Keratinocyte (primary cell): ENCODE data around the gene FHIT. TPM values are rescaled to one million over a fixed set of nuclear protein-coding genes. Genes with fewer than 3 reads are reported as not detected.

Source experiments
- DNase-seq: peaks from one replicate; pipeline ENCODE4 v3.0.0-alpha.2; 2011; ENCODE audit warnings: low read depth, missing footprints, low spot score
- FAIRE-seq: peaks from 2 replicates; lab custom pipeline; 2011; peaks lifted over from hg19 to GRCh38; lab: Jason Lieb, UNC
- H2AFZ ChIP-seq: 2 replicates; pipeline ENCODE4 v1.6.0; 2012; ENCODE audit warnings: low read length, control low read depth, inconsistent platforms; ENCODE audit not compliant: control insufficient read depth
- H3K27ac ChIP-seq: 2 replicates; pipeline ENCODE4 v1.5.1; 2011; ENCODE audit warnings: low read length; ENCODE audit not compliant: control insufficient read depth, insufficient read depth
- H3K27me3 ChIP-seq: 3 replicates; pipeline ENCODE4 v1.6.0; 2011; ENCODE audit warnings: low read length; ENCODE audit not compliant: control insufficient read depth, insufficient read depth; ENCODE audit errors: extremely low read depth
- H3K36me3 ChIP-seq, 2 experiments: 2 replicates in 1 of 2; 3 replicates in 1 of 2; pipeline ENCODE4 v1.5.1; 2011; ENCODE audit warnings: low read length in 2 of 2, mild to moderate bottlenecking in 1 of 2; ENCODE audit not compliant: control insufficient read depth in 2 of 2, insufficient read depth in 2 of 2; ENCODE audit errors: extremely low read depth in 1 of 2
- H3K4me1 ChIP-seq: 3 replicates; pipeline ENCODE4 v1.5.1; 2011; ENCODE audit warnings: low read length; ENCODE audit not compliant: control insufficient read depth, insufficient read depth; ENCODE audit errors: extremely low read depth
- H3K4me2 ChIP-seq: 3 replicates; pipeline ENCODE4 v1.6.0; 2011; ENCODE audit warnings: low read depth, low read length; ENCODE audit not compliant: control insufficient read depth, insufficient read depth; ENCODE audit errors: extremely low read depth
- H3K4me3 ChIP-seq, 3 experiments: fragments of 200-600 bp in 1 of 3; sonication (generic) in 1 of 3; 2 replicates in 2 of 3; 3 replicates in 1 of 3; pipeline ENCODE4 v1.5.1; 2011 to 2016; ENCODE audit warnings: low read length in 3 of 3, mild to moderate bottlenecking in 3 of 3, control low read depth in 2 of 3, inconsistent platforms in 1 of 3, low read depth in 1 of 3, mixed read lengths in 1 of 3, mixed run types in 1 of 3, moderate library complexity in 1 of 3; ENCODE audit not compliant: control insufficient read depth in 2 of 3, insufficient read depth in 2 of 3; ENCODE audit errors: extremely low read depth in 1 of 3
- H3K79me2 ChIP-seq: 2 replicates; pipeline ENCODE4 v1.6.0; 2012; ENCODE audit warnings: low read length; ENCODE audit not compliant: control insufficient read depth, insufficient read depth
- H3K9ac ChIP-seq: 3 replicates; pipeline ENCODE4 v1.6.0; 2011; ENCODE audit warnings: low read length; ENCODE audit not compliant: control insufficient read depth, insufficient read depth; ENCODE audit errors: extremely low read depth
- H3K9me1 ChIP-seq: 3 replicates; pipeline ENCODE4 v1.6.0; 2011; ENCODE audit warnings: low read length; ENCODE audit not compliant: control insufficient read depth, insufficient read depth; ENCODE audit errors: extremely low read depth
- H3K9me3 ChIP-seq: 2 replicates; pipeline ENCODE4 v1.5.1; 2012; ENCODE audit warnings: low read depth, low read length; ENCODE audit not compliant: control insufficient read depth
- H4K20me1 ChIP-seq: 3 replicates; pipeline ENCODE4 v1.6.0; 2011; ENCODE audit warnings: low read length; ENCODE audit not compliant: control insufficient read depth, insufficient read depth; ENCODE audit errors: extremely low read depth
- EZH2 ChIP-seq: IDR thresholded peaks from one replicate; pipeline ENCODE4 v1.6.1; 2012; ENCODE audit warnings: inconsistent platforms, mild to moderate bottlenecking, low read length, moderate library complexity
- dilution Hi-C: fragments of 300-500 bp; cut with MboI; formaldehyde crosslinking; loops from one replicate; pipeline ENCODE4 v1.7.0; 2020; ENCODE audit warnings: low sequenced_read_pairs; ENCODE audit not compliant: extremely low pct_ligation_motif_present
- polyA plus RNA-seq, 5 experiments: library from polyadenylated mRNA; depleted of rRNA in 3 of 5; stranded (reverse) in 3 of 5; stranded (forward) in 1 of 5; unstranded in 1 of 5; fragments of >200 nt; gene quantifications; 1 replicate in 1 of 5; 2 replicates in 3 of 5; 3 replicates in 1 of 5; pipeline versions ENCODE4 v1.2.1 to v1.2.3, GENCODE V29; 2011 to 2012; ENCODE audit warnings: missing spikeins in 2 of 5, low read depth in 1 of 5, low replicate concordance in 1 of 5
- TF ChIP-seq, protein P1 (sequence below), 3 experiments: IDR thresholded peaks in 1 of 3; conservative IDR thresholded peaks in 1 of 3; optimal IDR thresholded peaks in 1 of 3; 2 replicates in 2 of 3; 3 replicates in 1 of 3; pipeline versions ENCODE3 to v1.5.1; 2011; ENCODE audit warnings: low read length in 3 of 3, mild to moderate bottlenecking in 3 of 3, moderate library complexity in 2 of 3, control low read depth in 1 of 3, inconsistent platforms in 1 of 3; ENCODE audit not compliant: insufficient read depth in 2 of 3; ENCODE audit errors: extremely low read depth in 1 of 3

Gene FHIT
- polyA plus RNA-seq, 1 donor (not counting 4 experiments of a cell fraction or from before 2014, with no cell fraction given): 2.2 TPM

GRCh38 chr3:60154011-60154410 lies 1097.2 kb downstream of the FHIT start:
- Histone ChIP-seq H3K4me3 (no peak overlapping the region), H3K9me1 (no peaks in the 10 kb centered on the region), H3K9me3 (no peaks in the 10 kb centered on the region), H3K4me1 (no peaks in the 10 kb centered on the region), H3K27me3 (no peaks in the 10 kb centered on the region), H3K36me3 (no peaks in the 10 kb centered on the region), H3K79me2 (no peaks in the 10 kb centered on the region), H3K9ac (no peak overlapping the region), H2AFZ (no peak overlapping the region), H3K27ac (no peak overlapping the region), H4K20me1 (no peaks in the 10 kb centered on the region), H3K4me2 (no peak overlapping the region)
- TF ChIP-seq EZH2: no peak
- TF ChIP-seq, protein P1, sequence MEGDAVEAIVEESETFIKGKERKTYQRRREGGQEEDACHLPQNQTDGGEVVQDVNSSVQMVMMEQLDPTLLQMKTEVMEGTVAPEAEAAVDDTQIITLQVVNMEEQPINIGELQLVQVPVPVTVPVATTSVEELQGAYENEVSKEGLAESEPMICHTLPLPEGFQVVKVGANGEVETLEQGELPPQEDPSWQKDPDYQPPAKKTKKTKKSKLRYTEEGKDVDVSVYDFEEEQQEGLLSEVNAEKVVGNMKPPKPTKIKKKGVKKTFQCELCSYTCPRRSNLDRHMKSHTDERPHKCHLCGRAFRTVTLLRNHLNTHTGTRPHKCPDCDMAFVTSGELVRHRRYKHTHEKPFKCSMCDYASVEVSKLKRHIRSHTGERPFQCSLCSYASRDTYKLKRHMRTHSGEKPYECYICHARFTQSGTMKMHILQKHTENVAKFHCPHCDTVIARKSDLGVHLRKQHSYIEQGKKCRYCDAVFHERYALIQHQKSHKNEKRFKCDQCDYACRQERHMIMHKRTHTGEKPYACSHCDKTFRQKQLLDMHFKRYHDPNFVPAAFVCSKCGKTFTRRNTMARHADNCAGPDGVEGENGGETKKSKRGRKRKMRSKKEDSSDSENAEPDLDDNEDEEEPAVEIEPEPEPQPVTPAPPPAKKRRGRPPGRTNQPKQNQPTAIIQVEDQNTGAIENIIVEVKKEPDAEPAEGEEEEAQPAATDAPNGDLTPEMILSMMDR (optimal IDR thresholded peaks at IDR 0.05 in 1 of 3, IDR thresholded peaks at IDR 0.05 in 1 of 3, conservative IDR thresholded peaks at IDR 0.05 in 1 of 3; ENCODE audit: extremely low read depth in 1 of 3, insufficient read depth in 2 of 3, low read length in 3 of 3): no peak
- FAIRE-seq (no peak), DNase-seq (no peak)
- dilution Hi-C loops: no loop called here

GRCh38 chr3:60153221-60153999 lies 1097.8 kb downstream of the FHIT start:
- DNase-seq: no peak
- TF ChIP-seq, protein P1 (optimal IDR thresholded peaks at IDR 0.05 in 1 of 3, IDR thresholded peaks at IDR 0.05 in 1 of 3, conservative IDR thresholded peaks at IDR 0.05 in 1 of 3; ENCODE audit: extremely low read depth in 1 of 3, insufficient read depth in 2 of 3, low read length in 3 of 3): no peak
- no peak for TF ChIP-seq EZH2
- H3K4me2 ChIP-seq: no peak overlapping the region
- H3K4me3 ChIP-seq: no peak overlapping the region
- H3K4me1 ChIP-seq: no peaks in the 10 kb centered on the region
- no peak overlapping the region for H3K9ac ChIP-seq
- no peak for FAIRE-seq
- no peaks in the 10 kb centered on the region for H3K27me3 ChIP-seq
- dilution Hi-C loops: no loop called here
- no peaks in the 10 kb centered on the region for H3K79me2 ChIP-seq
- no peaks in the 10 kb centered on the region for H3K9me1 ChIP-seq
- no peak overlapping the region for H2AFZ ChIP-seq
- H3K36me3 ChIP-seq: no peaks in the 10 kb centered on the region
- H3K9me3 ChIP-seq: no peaks in the 10 kb centered on the region
- H3K27ac ChIP-seq: no peak overlapping the region
- H4K20me1 ChIP-seq: no peaks in the 10 kb centered on the region
